Measurements from ENCODE around the gene TMPRSS11B. TPM values are rescaled to one million over a fixed set of nuclear protein-coding genes. Genes with fewer than 3 reads are reported as not detected.

The TMPRSS11B gene
- total RNA-seq, 2 donors from 2014 or later: not detected

Other genes starting within 250 kb of the TMPRSS11B start
- gene TMPRSS11F, start 115.8 kb downstream of the TMPRSS11B start, total RNA-seq: not detected
- gene YTHDC1, start 104.4 kb upstream of the TMPRSS11B start, total RNA-seq: 10 to 100 TPM; 83.2 to 87.3 TPM
- under 1 TPM in 1 of 2 donors, not detected in 1; 0.11 TPM for gene TMPRSS11E, start 201.8 kb upstream of the TMPRSS11B start, total RNA-seq